Small intestine (tissue), 7 donors: ENCODE measurements around the gene DMRTC2. TPM values are rescaled to one million over a fixed set of nuclear protein-coding genes. Genes with fewer than 3 reads are reported as not detected.

Experiments used
- DNase-seq, 2 donors: peaks; one replicate each; pipeline versions ENCODE4 v3.0.0 to v3.0.0-alpha.2; 2013
- FAIRE-seq: peaks from 2 replicates; lab custom pipeline; 2012; peaks lifted over from hg19 to GRCh38; lab: Jason Lieb, UNC
- H3K27ac ChIP-seq, 3 donors: one replicate each; pipeline ENCODE4 v1.5.1; 2013; ENCODE audit warnings: low read length in 2 of 3, mild to moderate bottlenecking in 2 of 3, control low read depth in 1 of 3, inconsistent platforms in 1 of 3, low read depth in 1 of 3, moderate library complexity in 1 of 3
- H3K27me3 ChIP-seq, 3 donors: one replicate each; pipeline ENCODE4 v1.6.1; 2013; ENCODE audit warnings: low read length in 3 of 3, inconsistent platforms in 1 of 3; ENCODE audit not compliant: control insufficient read depth in 3 of 3, insufficient read depth in 3 of 3
- H3K36me3 ChIP-seq, 3 donors: one replicate each; pipeline ENCODE4 v1.6.1; 2013; ENCODE audit warnings: low read length in 3 of 3, inconsistent platforms in 1 of 3, low read depth in 1 of 3, mild to moderate bottlenecking in 1 of 3, moderate library complexity in 1 of 3; ENCODE audit not compliant: control insufficient read depth in 3 of 3, insufficient read depth in 2 of 3
- H3K4me1 ChIP-seq, 3 donors: one replicate each; pipeline ENCODE4 v1.6.1; 2013; ENCODE audit warnings: low read length in 2 of 3, inconsistent platforms in 1 of 3, low read depth in 1 of 3, mild to moderate bottlenecking in 1 of 3, moderate library complexity in 1 of 3; ENCODE audit not compliant: control insufficient read depth in 3 of 3, insufficient read depth in 2 of 3
- H3K4me3 ChIP-seq, 3 donors: one replicate each; pipeline ENCODE4 v1.5.1; 2013; ENCODE audit warnings: low read length in 3 of 3, control low read depth in 1 of 3, inconsistent platforms in 1 of 3, low read depth in 1 of 3, mild to moderate bottlenecking in 1 of 3, moderate library complexity in 1 of 3
- H3K9me3 ChIP-seq, 2 donors: one replicate each; pipeline ENCODE4 v1.6.1; 2013; ENCODE audit warnings: low read depth in 1 of 2, low read length in 1 of 2; ENCODE audit not compliant: control insufficient read depth in 2 of 2, insufficient read depth in 1 of 2
- WGBS, 3 donors: extraction: QIAGEN DNeasy Blood & Tissue Kit; methylation state at CpG; one replicate each; pipeline ENCODE4 v1.1.7; 2013; 5-methylcytosine and 5-hydroxymethylcytosine counted together
- polyA plus RNA-seq, 4 donors: library from polyadenylated mRNA; stranded (reverse) in 3 of 4; unstranded in 1 of 4; fragments of 200-250 nt in 3 of 4; fragments of 120-200 nt in 1 of 4; gene quantifications; one replicate each; pipeline versions ENCODE4 v1.2.1 to v1.2.3, GENCODE V29; 2013
- donor health status: healthy with polysubstance abuse.
- donor health status: control.
- donor health status: control.
- donor health status: Bipolar disorder and iron deficiency.
- donor health status: healthy.

Gene DMRTC2
- polyA plus RNA-seq, 4 donors: not detected

GRCh38 chr19:41808663-41809566 is 35.9 kb upstream of the DMRTC2 start:
- WGBS, 3 donors: 56 to 65% (median 63%) methylated on average over 16 of the region's 16 CpGs

GRCh38 chr19:41810301-41810700 is 34.5 kb upstream of the DMRTC2 start:
- Histone ChIP-seq H3K36me3 (no peaks in the 10 kb centered on the region), H3K27me3 (peaks cover 0 to 6% (median 0%) of the 10 kb centered on the region in 3 donors), H3K4me1 (no peaks in the 10 kb centered on the region), H3K4me3 (no peak overlapping the region), H3K27ac (no peak overlapping the region), H3K9me3 (no peaks in the 10 kb centered on the region)
- DNase-seq (no peak), FAIRE-seq (no peak)
- 19 to 59% (median 41%) methylated on average over 4 of the region's 4 CpGs for WGBS, 3 donors

More at GRCh38 chr19:41808663-41809566, 35.9 kb upstream of the DMRTC2 start:
- H3K27ac ChIP-seq: no peak overlapping the region
- no peak overlapping the region for H3K4me3 ChIP-seq
- FAIRE-seq (no peak), DNase-seq (no peak)
- H3K4me1 ChIP-seq: no peaks in the 10 kb centered on the region
- H3K36me3 ChIP-seq: no peaks in the 10 kb centered on the region
- no peaks in the 10 kb centered on the region for H3K9me3 ChIP-seq
- peaks cover 0 to 9% (median 0%) of the 10 kb centered on the region in 3 donors for H3K27me3 ChIP-seq

GRCh38 chr19:41811036-41811435 is 33.8 kb upstream of the DMRTC2 start:
- WGBS, 3 donors: 45 to 53% (median 46%) methylated on average over 3 of the region's 3 CpGs
- H3K36me3 ChIP-seq: no peaks in the 10 kb centered on the region
- H3K27me3 ChIP-seq: peaks cover 0 to 6% (median 0%) of the 10 kb centered on the region in 3 donors
- DNase-seq: no peak
- no peaks in the 10 kb centered on the region for H3K9me3 ChIP-seq
- H3K4me1 ChIP-seq: no peaks in the 10 kb centered on the region
- no peak for FAIRE-seq
- no peak overlapping the region for H3K27ac ChIP-seq
- H3K4me3 ChIP-seq: no peak overlapping the region

- Histone ChIP-seq H3K4me1 (no peaks in the 10 kb centered on the region), H3K27ac (no peak overlapping the region), H3K4me3 (no peak overlapping the region), H3K27me3 (peaks cover 0 to 5% (median 0%) of the 10 kb centered on the region in 3 donors), H3K36me3 (no peaks in the 10 kb centered on the region), H3K9me3 (no peaks in the 10 kb centered on the region)
- WGBS, 3 donors: 68 to 73% (median 72%) methylated on average over 3 of the region's 3 CpGs
- DNase-seq (no peak), FAIRE-seq (no peak)
Observed at GRCh38 chr19:41811981-41812380, 32.9 kb upstream of the DMRTC2 start.

- FAIRE-seq (no peak), DNase-seq (no peak)
- H3K36me3 ChIP-seq: no peaks in the 10 kb centered on the region
- H3K4me3 ChIP-seq: no peak overlapping the region
- H3K27me3 ChIP-seq: peaks cover 0 to 3% (median 0%) of the 10 kb centered on the region in 3 donors
- H3K27ac ChIP-seq: no peak overlapping the region
- no peaks in the 10 kb centered on the region for H3K4me1 ChIP-seq
- 49 to 65% (median 59%) methylated on average over 4 of the region's 4 CpGs for WGBS, 3 donors
- no peaks in the 10 kb centered on the region for H3K9me3 ChIP-seq
Observed at GRCh38 chr19:41813911-41814310, 30.9 kb upstream of the DMRTC2 start.

GRCh38 chr19:41815301-41815700 is 29.5 kb upstream of the DMRTC2 start:
- H3K27me3 ChIP-seq: no peaks in the 10 kb centered on the region
- H3K36me3 ChIP-seq: no peaks in the 10 kb centered on the region
- no peaks in the 10 kb centered on the region for H3K4me1 ChIP-seq
- H3K9me3 ChIP-seq: no peaks in the 10 kb centered on the region
- FAIRE-seq (no peak), DNase-seq (no peak)
- H3K4me3 ChIP-seq: no peak overlapping the region
- H3K27ac ChIP-seq: no peak overlapping the region
- WGBS, 3 donors: 65 to 74% (median 67%) methylated on average over 4 of the region's 4 CpGs

GRCh38 chr19:41816761-41817160 is 28.1 kb upstream of the DMRTC2 start:
- no peak for DNase-seq
- Histone ChIP-seq H3K4me3 (no peak overlapping the region), H3K36me3 (no peaks in the 10 kb centered on the region), H3K27ac (no peak overlapping the region), H3K9me3 (no peaks in the 10 kb centered on the region), H3K4me1 (no peaks in the 10 kb centered on the region), H3K27me3 (peaks cover 0 to 8% (median 0%) of the 10 kb centered on the region in 3 donors)
- WGBS, 3 donors: 14 to 50% (median 24%) methylated on average over 2 of the region's 2 CpGs
- no peak for FAIRE-seq

- Histone ChIP-seq H3K36me3 (no peaks in the 10 kb centered on the region), H3K27ac (no peak overlapping the region), H3K4me3 (no peak overlapping the region), H3K27me3 (peaks cover 0 to 8% (median 0%) of the 10 kb centered on the region in 3 donors), H3K9me3 (no peaks in the 10 kb centered on the region), H3K4me1 (no peaks in the 10 kb centered on the region)
- peak; percentile 50 to 53 for DNase-seq
- no peak for FAIRE-seq
- 34 to 38% (median 35%) methylated on average over 12 of the region's 12 CpGs for WGBS, 3 donors
Observed at GRCh38 chr19:41821003-41821735, 23.7 kb upstream of the DMRTC2 start.
